HG02852 (cell line): ENCODE measurements around the gene TMUB1.
A peak's percentile ranks its signal among the peaks of the same experiment; 100 is the strongest.

Experiments used
- ATAC-seq: cut with Tn5 transposase; IDR thresholded peaks from one replicate; pipeline ENCODE4 v1.9.1; 2021; ENCODE audit warnings: mild to moderate bottlenecking, moderate library complexity; ENCODE audit not compliant: unreplicated experiment

The TMUB1 gene

GRCh38 chr7:151086802-151087244 lies 3.5 kb upstream of the TMUB1 start:
- ATAC-seq, result no peak

- peak; percentile 43 for ATAC-seq
These were observed 2.7 kb upstream of the TMUB1 start, which contains the start of gene AGAP3 for GRCh38 chr7:151085691-151086620. Gene AGAP3, plus strand, starts transcription at chr7:151086475. Its CDS starts 267 bp downstream, at chr7:151086742.

- no peak for ATAC-seq
These were observed 2.0 kb upstream of the TMUB1 start for GRCh38 chr7:151085329-151085690.

DNA sequence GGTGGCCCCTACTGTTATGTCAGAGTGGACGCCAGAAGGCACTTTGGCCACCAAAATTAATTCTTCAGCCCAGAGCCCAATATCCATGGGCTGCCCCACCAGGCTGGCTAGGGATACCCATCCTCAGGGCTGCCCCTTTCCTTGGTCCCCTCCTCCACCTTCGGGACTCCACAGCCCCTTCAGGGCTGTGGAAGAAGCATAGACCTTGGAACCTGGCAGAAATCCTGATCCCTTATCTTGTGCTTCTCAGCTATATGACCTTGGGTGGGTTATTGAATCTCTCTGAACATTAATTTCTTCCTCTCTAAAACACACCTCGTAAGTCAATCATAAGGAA lies 499 bp upstream of the TMUB1 start:
- no peak for ATAC-seq

DNA sequence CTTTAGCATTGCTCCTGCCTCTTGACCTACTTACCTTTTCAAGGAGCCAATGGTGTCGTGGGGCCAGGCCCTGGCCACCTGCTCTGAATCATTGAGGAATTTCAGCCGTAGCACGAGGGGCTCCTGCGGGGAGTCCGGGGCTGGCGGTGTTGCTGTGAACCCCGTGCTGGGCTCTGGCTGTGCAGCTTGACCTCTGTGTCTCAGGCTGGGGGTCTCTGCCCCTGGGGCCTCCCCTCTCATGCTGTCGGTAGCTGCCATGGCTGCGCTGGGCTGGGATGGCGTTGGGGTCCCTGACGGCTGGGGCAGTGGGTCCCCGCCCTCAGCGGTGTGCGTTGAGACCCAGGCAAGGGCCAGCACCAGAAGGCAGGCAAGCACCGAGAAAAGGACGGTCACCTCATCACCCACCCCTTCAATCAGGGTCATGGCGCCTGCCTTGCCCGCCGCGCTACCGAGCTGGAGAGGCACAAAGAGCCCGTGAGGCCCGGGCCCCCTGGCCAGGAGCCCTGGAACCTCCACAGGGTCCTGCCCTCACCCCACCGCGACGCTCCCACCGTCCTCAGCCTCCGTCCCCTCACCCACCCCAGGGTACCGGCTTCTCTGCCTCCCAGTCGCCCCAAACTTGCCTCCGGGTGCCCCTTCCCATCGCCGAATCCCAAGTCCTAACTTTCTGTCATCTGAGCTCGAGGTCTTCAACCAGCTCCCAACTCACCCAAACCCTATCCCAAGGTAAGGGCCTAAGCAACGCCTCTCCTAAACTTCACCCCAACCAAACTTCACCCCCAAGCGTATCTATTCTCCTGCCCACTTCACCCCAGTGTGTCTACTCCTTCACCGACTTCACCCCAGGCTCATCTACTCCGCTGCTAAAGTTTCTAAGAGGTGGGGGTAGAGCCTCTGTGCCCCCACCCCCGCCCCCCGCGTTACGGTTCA lies 887 bp downstream of the TMUB1 start:
- ATAC-seq, result no peak

DNA sequence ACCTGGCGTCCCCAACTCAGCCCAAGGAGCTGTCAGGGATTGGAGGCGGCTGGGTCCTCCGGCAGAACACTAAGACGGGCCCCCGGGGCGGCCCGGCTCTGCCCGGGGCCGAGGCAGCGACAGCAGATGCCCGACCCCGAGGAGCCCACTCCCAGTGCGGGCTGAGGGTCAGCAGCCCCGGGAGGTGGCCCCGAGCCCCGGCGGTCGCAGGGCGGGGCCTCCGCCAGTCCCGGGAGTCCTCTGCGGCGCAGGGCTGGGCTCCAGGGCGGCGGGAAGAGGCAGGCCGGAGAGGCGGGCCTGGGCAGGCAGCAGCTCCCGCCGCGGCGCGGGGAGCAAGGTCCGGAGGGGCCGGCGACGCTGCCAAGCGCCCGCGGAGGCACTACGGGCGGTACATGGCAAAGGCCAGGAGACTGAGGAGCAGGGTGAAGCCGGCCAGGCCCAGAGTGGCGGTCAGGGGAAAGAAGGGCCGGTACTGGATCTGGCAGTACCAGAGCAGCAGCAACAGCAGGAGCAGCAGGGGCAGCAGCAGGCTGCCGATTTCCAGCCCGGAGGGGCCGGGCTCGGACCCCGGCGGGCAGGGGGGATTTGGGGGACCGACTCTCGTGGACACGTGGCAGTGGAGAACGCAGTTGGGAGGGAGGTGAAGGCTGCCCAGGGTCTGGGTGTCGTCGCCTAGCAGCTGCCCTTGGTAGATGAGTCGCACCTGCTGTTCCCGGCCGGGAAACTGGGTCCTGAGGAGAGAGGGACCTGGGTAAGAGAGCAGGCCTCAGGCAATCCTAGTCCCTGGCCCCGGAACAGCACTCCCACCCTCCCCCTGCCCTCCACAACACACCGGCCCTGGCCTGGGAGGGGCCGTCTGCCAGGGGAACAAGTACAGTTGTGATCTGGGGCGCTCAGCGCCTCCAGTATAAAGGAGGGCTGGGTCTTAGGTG lies 1.9 kb downstream of the TMUB1 start:
- ATAC-seq, result no peak

DNA sequence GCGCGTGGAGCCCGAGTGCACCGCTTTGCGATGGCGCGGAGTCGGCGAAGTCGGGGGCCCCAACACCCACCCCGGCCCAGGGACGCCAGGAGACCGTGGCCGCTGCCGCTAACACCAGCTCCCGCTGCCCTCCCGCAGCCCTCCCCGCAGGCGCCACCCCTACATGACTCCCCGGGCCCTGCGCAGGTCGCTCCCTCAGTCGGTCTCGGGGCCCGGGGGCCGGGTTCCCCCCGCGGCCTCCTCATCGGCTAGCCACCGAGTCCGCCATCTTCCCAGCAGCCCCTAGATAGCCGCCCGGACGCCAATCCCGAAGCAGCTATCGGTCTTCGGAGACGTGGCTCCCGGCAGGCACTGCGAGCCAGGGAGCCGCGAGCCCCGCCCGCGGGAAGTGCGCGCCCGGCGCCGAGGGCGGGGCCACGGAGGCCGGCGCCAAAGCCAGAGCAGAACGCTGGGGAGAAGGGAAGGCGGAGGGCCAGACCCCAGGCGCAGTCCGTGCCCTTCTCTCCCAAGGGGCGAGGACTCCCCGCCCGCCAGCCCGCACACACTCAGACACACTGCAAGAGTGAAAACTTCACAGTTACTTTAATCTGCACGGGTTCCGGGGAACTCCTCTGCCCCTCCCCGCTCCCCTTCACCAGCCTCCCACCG lies 2.6 kb downstream of the TMUB1 start, which contains the start of gene FASTK:
TSS of gene FASTK (minus strand) at position 288 of the 648 bp plus-strand sequence. CDS start at position 245, 43 bp downstream.
- ATAC-seq, result peak; percentile 72

DNA sequence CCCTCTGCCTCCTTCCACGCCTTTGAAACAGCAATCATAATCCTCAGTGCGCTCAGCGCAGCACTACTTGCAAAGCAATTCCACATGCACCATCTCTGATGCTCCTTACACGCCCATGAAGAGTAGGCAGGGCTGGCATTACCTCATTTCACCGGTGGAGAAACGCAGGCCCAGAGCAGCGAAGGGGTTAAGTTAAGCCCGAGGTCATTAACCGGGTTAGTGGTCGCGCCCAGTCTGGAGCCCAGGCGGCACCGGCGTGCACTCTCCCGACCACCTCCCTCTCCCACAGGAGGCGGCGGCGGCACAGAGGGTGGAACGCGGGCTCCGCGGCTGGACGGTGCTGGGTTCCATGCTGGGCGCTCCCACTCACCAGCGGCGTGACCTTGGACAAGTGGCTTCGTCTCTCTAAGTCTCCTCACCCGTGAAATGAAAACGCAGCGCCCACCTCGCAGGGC lies 3.2 kb downstream of the TMUB1 start:
- ATAC-seq, result peak; percentile 3

GRCh38 chr7:151079199-151079910 lies 3.9 kb downstream of the TMUB1 start:
- ATAC-seq, result no peak

DNA sequence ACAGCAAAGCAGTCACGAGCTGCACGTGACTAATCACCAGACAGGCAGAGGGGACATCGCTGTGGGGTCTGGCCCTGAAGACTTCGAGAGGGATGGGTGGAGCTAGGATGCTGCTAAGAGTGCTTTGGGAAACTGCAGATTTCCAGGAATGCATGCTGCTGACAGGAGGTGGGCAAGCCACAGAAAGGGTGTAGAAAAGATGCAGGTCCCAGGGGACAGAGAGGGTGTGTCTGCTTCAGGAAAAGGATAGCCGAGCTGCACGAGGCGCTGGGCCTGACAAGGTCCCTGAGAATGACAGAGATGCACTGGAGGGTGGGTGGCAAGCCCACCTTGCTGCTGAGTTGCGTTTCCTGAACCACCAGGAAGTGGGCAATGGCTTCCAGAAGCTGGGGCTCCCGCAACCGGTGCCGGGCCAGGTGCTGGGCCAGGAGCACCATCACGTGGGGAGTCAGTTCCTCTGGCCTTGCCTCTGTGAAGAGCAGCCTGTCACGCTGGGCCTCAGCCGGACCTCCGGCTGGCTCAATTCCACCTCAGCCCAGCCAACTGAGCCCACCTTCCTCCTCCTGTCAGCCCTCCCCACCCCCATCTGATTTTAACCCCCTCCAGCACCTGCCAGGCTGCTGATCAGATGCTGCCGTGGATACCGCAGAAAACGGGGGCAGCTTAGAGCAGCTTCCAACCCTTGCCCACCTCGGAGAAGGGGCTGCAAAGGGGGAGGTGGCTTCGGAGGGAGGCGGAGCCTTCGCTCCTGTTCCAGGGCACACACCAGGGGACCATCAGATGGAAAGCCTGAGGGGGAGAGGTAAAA lies 4.9 kb downstream of the TMUB1 start:
- ATAC-seq, result no peak

DNA sequence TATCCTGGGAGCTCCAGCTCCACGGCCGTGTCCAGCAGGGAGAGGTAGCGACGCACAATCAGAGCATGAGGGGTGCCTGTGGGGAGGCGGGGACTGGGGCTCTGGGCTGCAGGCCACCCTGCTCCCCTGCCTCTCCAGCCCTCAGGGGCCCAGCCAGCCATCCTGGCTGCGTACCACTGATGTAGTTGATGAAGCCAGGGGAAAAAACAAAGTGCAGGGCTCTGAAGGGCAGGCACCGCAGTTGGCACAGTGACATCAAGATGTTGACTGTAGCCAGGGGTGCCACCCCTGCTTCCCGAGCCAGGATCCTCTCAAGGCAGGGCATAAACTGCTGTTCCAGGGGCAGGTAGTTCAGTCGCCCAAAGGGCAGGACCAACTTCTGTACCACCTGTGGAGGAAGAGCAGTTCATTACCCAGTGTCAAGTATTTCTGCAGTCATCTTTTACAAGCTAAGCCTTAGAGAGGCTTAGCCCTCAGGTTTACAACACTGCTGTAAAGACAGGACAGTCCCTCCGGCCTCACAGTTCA lies 5.5 kb downstream of the TMUB1 start:
- ATAC-seq, result no peak

DNA sequence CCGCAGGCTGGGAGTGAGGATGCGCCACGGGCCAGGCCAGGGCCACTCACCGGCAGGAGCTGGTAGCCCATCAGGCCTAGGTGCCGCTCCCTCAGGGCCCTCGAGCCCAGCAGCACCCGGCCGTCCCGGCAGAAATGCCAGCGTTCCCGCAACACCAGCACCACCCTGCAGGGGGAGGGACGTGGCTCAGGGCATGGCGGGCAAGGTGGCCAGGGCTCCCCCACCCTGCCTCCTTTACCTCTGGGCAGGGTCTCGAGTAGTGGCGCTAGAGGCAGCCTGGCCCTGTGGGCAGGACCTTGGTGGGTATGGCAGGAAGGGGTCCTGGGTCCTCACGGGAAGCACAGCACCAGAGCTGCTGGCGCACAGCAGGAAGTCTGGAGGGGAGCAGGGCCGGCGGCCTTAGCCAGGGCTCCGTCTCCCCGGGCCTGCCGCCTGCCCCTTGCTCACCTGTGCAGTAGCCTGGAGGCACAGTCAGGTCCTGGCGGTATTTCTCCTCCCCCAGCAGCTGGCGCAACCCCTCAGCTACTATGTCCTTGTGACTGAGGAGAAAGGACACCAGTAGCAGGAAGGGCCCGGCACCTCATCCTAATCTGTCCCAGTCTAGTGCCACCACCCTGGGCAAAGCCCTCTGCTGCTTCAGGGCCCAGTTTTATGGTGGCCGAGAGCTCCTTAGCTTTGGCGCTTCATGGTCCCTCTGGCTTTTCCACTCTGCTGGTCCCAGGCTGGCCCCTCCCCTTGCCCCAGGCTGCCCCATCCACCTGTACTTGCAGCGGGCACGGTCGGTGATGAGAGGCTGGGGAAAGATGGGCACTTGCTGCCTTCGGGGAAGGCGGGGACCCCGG lies 6.2 kb downstream of the TMUB1 start:
- no peak for ATAC-seq

DNA sequence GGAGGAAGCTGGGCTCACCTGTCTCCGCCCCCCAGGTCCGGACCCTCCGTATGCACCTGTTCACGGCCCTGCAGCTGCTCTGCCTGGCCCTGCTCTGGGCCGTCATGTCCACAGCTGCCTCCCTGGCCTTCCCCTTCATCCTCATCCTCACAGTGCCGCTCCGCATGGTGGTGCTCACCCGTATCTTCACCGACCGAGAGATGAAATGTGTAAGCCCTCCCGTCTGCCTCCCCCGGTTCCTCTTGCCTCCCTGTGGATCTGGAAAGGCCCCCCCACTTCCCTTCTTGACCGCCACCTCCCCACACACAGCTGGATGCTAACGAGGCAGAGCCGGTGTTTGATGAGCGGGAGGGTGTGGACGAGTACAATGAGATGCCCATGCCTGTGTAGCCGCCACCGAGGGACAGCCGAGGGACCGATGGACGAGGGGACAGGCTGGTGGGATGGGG lies 7.3 kb downstream of the TMUB1 start:
- no peak for ATAC-seq

GRCh38 chr7:151075662-151075971 lies 7.7 kb downstream of the TMUB1 start:
- ATAC-seq, result no peak

- ATAC-seq, result no peak
These were observed 8.3 kb downstream of the TMUB1 start for GRCh38 chr7:151074817-151075661.

GRCh38 chr7:151073990-151074389 lies 9.3 kb downstream of the TMUB1 start:
- ATAC-seq, result no peak
